H1 (cell line): Measurements from ENCODE around the gene P2RX7. TPM values are rescaled to one million over a fixed set of nuclear protein-coding genes. Genes with fewer than 3 reads are reported as not detected.

Experiments used
- CTCF ChIA-PET: fragments of 300-600 bp; sonication (Branson Sonifier 250); formaldehyde crosslinking; loops from one replicate; lab custom pipeline; 2021; ENCODE audit not compliant: partially characterized antibody; lab: Charles Lee
- POLR2A ChIA-PET: fragments of 300-600 bp; sonication (Branson Sonifier 250); formaldehyde crosslinking; loops from one replicate; lab custom pipeline; 2021; ENCODE audit warnings: inconsistent platforms; ENCODE audit not compliant: partially characterized antibody; lab: Charles Lee
- DNase-seq, 2 experiments: peaks; one replicate each; pipeline versions ENCODE4 v3.0.0 to v3.0.0-alpha.2; 2010 to 2022; ENCODE audit warnings: low spot score in 2 of 2, low read depth in 1 of 2, mixed read lengths in 1 of 2
- FAIRE-seq: peaks from 2 replicates; lab custom pipeline; 2011; peaks lifted over from hg19 to GRCh38; lab: Jason Lieb, UNC
- H2AFZ ChIP-seq: 2 replicates; pipeline ENCODE4 v1.8.1; 2012; ENCODE audit warnings: low read length, inconsistent platforms
- H2AK5ac ChIP-seq: 2 replicates; pipeline ENCODE4 v1.6.1; 2013; ENCODE audit warnings: low read depth, low read length
- H2BK120ac ChIP-seq: replicated peaks from 2 replicates; pipeline ENCODE3; 2013; ENCODE audit warnings: low read depth, low read length, inconsistent platforms
- H2BK12ac ChIP-seq: 2 replicates; pipeline ENCODE4 v1.6.1; 2013; ENCODE audit warnings: low read depth, low read length
- H2BK15ac ChIP-seq: 2 replicates; pipeline ENCODE4 v1.6.1; 2013; ENCODE audit warnings: low read length
- H2BK20ac ChIP-seq: 2 replicates; pipeline ENCODE4 v1.6.1; 2013; ENCODE audit warnings: low read length
- H2BK5ac ChIP-seq: 2 replicates; pipeline ENCODE4 v1.6.1; 2013; ENCODE audit warnings: low read depth, low read length
- H3K14ac ChIP-seq: 2 replicates; pipeline ENCODE4 v1.6.1; 2013; ENCODE audit warnings: inconsistent platforms; ENCODE audit not compliant: insufficient read length
- H3K18ac ChIP-seq: 2 replicates; pipeline ENCODE4 v1.6.1; 2013; ENCODE audit warnings: low read length; ENCODE audit errors: extremely low read depth
- H3K23ac ChIP-seq: 2 replicates; pipeline ENCODE4 v1.6.1; 2013; ENCODE audit warnings: inconsistent platforms; ENCODE audit not compliant: insufficient read length
- H3K23me2 ChIP-seq: 2 replicates; pipeline ENCODE4 v1.6.1; 2013; ENCODE audit warnings: low read depth, low read length
- H3K27ac ChIP-seq: 2 replicates; pipeline ENCODE4 v1.6.1; 2011; ENCODE audit warnings: low read depth, low read length, inconsistent platforms
- H3K27me3 ChIP-seq, 4 experiments: replicated peaks in 1 of 4; 1 replicate in 1 of 4; 2 replicates in 3 of 4; pipeline versions ENCODE4 v1.6.1 to v1.8.1; 2011 to 2013; ENCODE audit warnings: low read length in 3 of 4, mild to moderate bottlenecking in 3 of 4, inconsistent platforms in 2 of 4, mixed read lengths in 2 of 4, moderate library complexity in 1 of 4; ENCODE audit not compliant: control insufficient read depth in 3 of 4, insufficient read depth in 3 of 4; ENCODE audit errors: extremely low read depth in 1 of 4
- H3K36me3 ChIP-seq, 4 experiments: 2 replicates each; pipeline versions ENCODE4 v1.6.1 to v1.8.1; 2011 to 2013; ENCODE audit warnings: mild to moderate bottlenecking in 4 of 4, low read length in 3 of 4, moderate library complexity in 2 of 4, control low read depth in 1 of 4, inconsistent platforms in 1 of 4; ENCODE audit not compliant: insufficient read depth in 4 of 4, control insufficient read depth in 2 of 4
- H3K4ac ChIP-seq: replicated peaks from 2 replicates; pipeline ENCODE3; 2013; ENCODE audit warnings: low read length, low read depth, mixed read lengths, inconsistent platforms; ENCODE audit not compliant: insufficient read length
- H3K4me1 ChIP-seq, 4 experiments: replicated peaks in 1 of 4; 1 replicate in 1 of 4; 2 replicates in 3 of 4; pipeline versions ENCODE4 v1.6.1 to v1.8.1; 2011 to 2013; ENCODE audit warnings: low read length in 3 of 4, inconsistent platforms in 2 of 4, mixed read lengths in 1 of 4; ENCODE audit not compliant: insufficient read depth in 4 of 4, control insufficient read depth in 3 of 4
- H3K4me2 ChIP-seq, 2 experiments: 2 replicates each; pipeline versions ENCODE4 v1.6.1 to v1.8.1; 2011 to 2013; ENCODE audit warnings: low read depth in 2 of 2, low read length in 2 of 2, control low read depth in 1 of 2, inconsistent platforms in 1 of 2, mild to moderate bottlenecking in 1 of 2; ENCODE audit not compliant: insufficient read depth in 1 of 2
- H3K4me3 ChIP-seq, 4 experiments: fragments of 200-600, 300-600 bp in 1 of 4; sonication (generic), shearing (Covaris generic), sonication (Bioruptor Twin) in 1 of 4; 2 replicates each; pipeline versions ENCODE4 v1.5.1 to v1.8.1; 2011 to 2016; ENCODE audit warnings: low read length in 4 of 4, low read depth in 3 of 4, control low read depth in 2 of 4, inconsistent platforms in 2 of 4, mild to moderate bottlenecking in 2 of 4, mixed read lengths in 1 of 4, moderate library complexity in 1 of 4; ENCODE audit not compliant: insufficient read depth in 2 of 4; ENCODE audit errors: extremely low read depth in 1 of 4
- H3K56ac ChIP-seq: replicated peaks from 2 replicates; pipeline ENCODE3; 2013; ENCODE audit warnings: low read depth, mild to moderate bottlenecking, mixed read lengths, low read length, inconsistent platforms; ENCODE audit not compliant: insufficient read length
- H3K79me1 ChIP-seq: 2 replicates; pipeline ENCODE4 v1.6.1; 2013; ENCODE audit warnings: low read depth, low read length, control low read depth
- H3K79me2 ChIP-seq, 2 experiments: 2 replicates each; pipeline versions ENCODE4 v1.6.1 to v1.8.1; 2012 to 2013; ENCODE audit warnings: low read length in 2 of 2, mild to moderate bottlenecking in 2 of 2, inconsistent platforms in 1 of 2; ENCODE audit not compliant: insufficient read depth in 2 of 2, control insufficient read depth in 1 of 2
- H3K9ac ChIP-seq, 4 experiments: replicated peaks in 1 of 4; 1 replicate in 1 of 4; 2 replicates in 3 of 4; pipeline versions ENCODE4 v1.6.1 to v1.8.1; 2011 to 2013; ENCODE audit warnings: low read depth in 3 of 4, low read length in 3 of 4, control low read depth in 2 of 4, mild to moderate bottlenecking in 2 of 4, moderate library complexity in 2 of 4, inconsistent platforms in 1 of 4; ENCODE audit errors: extremely low read depth in 1 of 4
- H3K9me3 ChIP-seq, 2 experiments: 2 replicates each; pipeline versions ENCODE4 v1.6.1 to v1.8.1; 2012 to 2013; ENCODE audit warnings: mild to moderate bottlenecking in 2 of 2, moderate library complexity in 2 of 2, control low read depth in 1 of 2, inconsistent platforms in 1 of 2, low read depth in 1 of 2, low read length in 1 of 2, mixed read lengths in 1 of 2; ENCODE audit not compliant: insufficient read depth in 2 of 2
- H4K20me1 ChIP-seq, 2 experiments: replicated peaks in 1 of 2; 2 replicates each; pipeline versions ENCODE3 to v1.8.1; 2011 to 2013; ENCODE audit warnings: inconsistent platforms in 2 of 2, low read length in 2 of 2, mild to moderate bottlenecking in 1 of 2; ENCODE audit not compliant: insufficient read depth in 2 of 2, control insufficient read depth in 1 of 2
- H4K5ac ChIP-seq: 2 replicates; pipeline ENCODE4 v1.6.1; 2013; ENCODE audit warnings: low read length, low read depth, mixed read lengths, inconsistent platforms; ENCODE audit not compliant: insufficient read length
- H4K8ac ChIP-seq: 2 replicates; pipeline ENCODE4 v1.8.0; 2013; ENCODE audit warnings: mild to moderate bottlenecking, moderate library complexity, low read length, inconsistent platforms; ENCODE audit not compliant: insufficient read depth; ENCODE audit errors: extremely low read depth
- H4K91ac ChIP-seq: replicated peaks from 2 replicates; pipeline ENCODE3; 2013; ENCODE audit warnings: low read length, mixed read lengths, inconsistent platforms; ENCODE audit not compliant: insufficient read length
- CBX5 ChIP-seq: fragments of 300-800, 300-1000 bp; sonication (generic); IDR thresholded peaks from 2 replicates; pipeline ENCODE4 v1.7.1; 2016; ENCODE audit warnings: antibody characterized with exemption, low read length, low read depth
- CBX8 ChIP-seq: fragments of 300-800, 300-1000 bp; sonication (generic); IDR thresholded peaks from 2 replicates; pipeline ENCODE4 v1.7.1; 2016; ENCODE audit warnings: low read depth, low read length, borderline replicate concordance
- CHD1 ChIP-seq: IDR thresholded peaks from 2 replicates; pipeline ENCODE4 v1.6.1; 2012; ENCODE audit warnings: low read depth, low read length, improper control_type of control experiment
- JUND ChIP-seq: IDR thresholded peaks from 2 replicates; pipeline ENCODE4 v1.6.1; 2011; ENCODE audit warnings: mild to moderate bottlenecking, improper control_type of control experiment, low read length
- KDM5A ChIP-seq: fragments of 200-600 bp; IDR thresholded peaks from 2 replicates; pipeline ENCODE4 v1.7.1; 2012; ENCODE audit warnings: mild to moderate bottlenecking, low read length, inconsistent platforms, mixed read lengths
- MAFK ChIP-seq: IDR thresholded peaks from 2 replicates; pipeline ENCODE4 v1.6.1; 2012; ENCODE audit warnings: low read depth, mild to moderate bottlenecking, improper control_type of control experiment, low read length
- RBBP5 ChIP-seq: IDR thresholded peaks from 2 replicates; pipeline ENCODE4 v1.7.1; 2012; ENCODE audit warnings: low read depth, mild to moderate bottlenecking, inconsistent platforms, low read length, moderate library complexity, borderline replicate concordance
- SP4 ChIP-seq: IDR thresholded peaks from 2 replicates; pipeline ENCODE4 v1.6.1; 2012; ENCODE audit warnings: low read length, inconsistent platforms
- YY1 ChIP-seq: IDR thresholded peaks from 2 replicates; pipeline ENCODE4 v1.6.1; 2011; ENCODE audit warnings: low read depth, mild to moderate bottlenecking, low read length
- ZNF274 ChIP-seq: IDR thresholded peaks from 2 replicates; pipeline ENCODE4 v1.7.0; 2012; ENCODE audit warnings: low read length, borderline replicate concordance; ENCODE audit errors: extremely low read depth
- WGBS, 2 experiments: shearing (Covaris generic) in 1 of 2; methylation state at CpG; one replicate each; pipeline versions ENCODE4 v1.1.6 to v1.1.7; 2013 to 2015; ENCODE audit warnings: low lambda C conversion rate in 2 of 2, mixed read lengths in 2 of 2, inconsistent platforms in 1 of 2, low coverage in 1 of 2, missing lambda C conversion rate in 1 of 2; ENCODE audit not compliant: insufficient replicate concordance in 2 of 2, insufficient coverage in 1 of 2, insufficient read length in 1 of 2; ENCODE audit errors: extremely low coverage in 1 of 2, missing lambda C conversion rate in 1 of 2; 5-methylcytosine and 5-hydroxymethylcytosine counted together
- polyA plus RNA-seq, 7 experiments: library from polyadenylated mRNA; depleted of rRNA in 3 of 7; stranded (reverse) in 5 of 7; unstranded in 2 of 7; fragments of >200 nt in 5 of 7; fragments of 200-250 nt in 2 of 7; gene quantifications; 1 replicate in 5 of 7; 2 replicates in 1 of 7; 4 replicates in 1 of 7; pipeline versions ENCODE4 v1.2.1 to v1.2.3, GENCODE V29; 2011 to 2013; ENCODE audit warnings: missing spikeins in 2 of 7, mixed read lengths in 2 of 7
- total RNA-seq: library from RNA; stranded (reverse); fragmentation: NEBNext Ultra II Directional; extraction: Animal tissue kit (Norgen Biotek cat#: 25700); gene quantifications from 2 replicates; pipeline ENCODE4 v1.2.1, GENCODE V29; 2021

Gene P2RX7
- total and polyA plus RNA-seq, 2 of the 8 experiments (the other 6 are each of a cell fraction or from before 2014, with no cell fraction given): 0.38 to 0.56 TPM

- H3K9me3 ChIP-seq: no peaks in the 10 kb centered on the region
- H3K14ac ChIP-seq: no peak overlapping the region
- no peaks in the 10 kb centered on the region for H3K27me3 ChIP-seq
- no peak overlapping the region for H4K5ac ChIP-seq
- ChIA-PET CTCF (interaction anchor here (2.8 kb wide), 1 partner anchor 12 kb away, joined by 12 read pairs; no protein-coding TSS in a partner anchor), POLR2A (no interaction called here)
- H4K91ac ChIP-seq: no peak overlapping the region
- H2BK15ac ChIP-seq: no peak overlapping the region
- TF ChIP-seq CHD1: no peak
- TF ChIP-seq RBBP5: no peak
- TF ChIP-seq SP4: no peak
- TF ChIP-seq ZNF274: no peak
- TF ChIP-seq CBX8: no peak
- TF ChIP-seq YY1: no peak
- no peak for TF ChIP-seq KDM5A
- TF ChIP-seq JUND: no peak
- no peak for TF ChIP-seq CBX5
- TF ChIP-seq MAFK: no peak
- DNase-seq (no peak), FAIRE-seq (no peak)
- no peaks in the 10 kb centered on the region for H3K79me1 ChIP-seq
- no peak overlapping the region for H3K9ac ChIP-seq
- H3K36me3 ChIP-seq: no peaks in the 10 kb centered on the region
- H3K79me2 ChIP-seq: no peaks in the 10 kb centered on the region
- WGBS, 2 experiments: 93% methylated on average over 6 of the region's 6 CpGs; no CpG with 5 or more reads in 1 of the 2 experiments
- no peak overlapping the region for H4K8ac ChIP-seq
- no peak overlapping the region for H2BK120ac ChIP-seq
- no peak overlapping the region for H2AK5ac ChIP-seq
- H3K23me2 ChIP-seq: no peaks in the 10 kb centered on the region
- H4K20me1 ChIP-seq: no peaks in the 10 kb centered on the region
- no peak overlapping the region for H2AFZ ChIP-seq
- H3K56ac ChIP-seq: no peak overlapping the region
- H3K4ac ChIP-seq: no peak overlapping the region
- H2BK5ac ChIP-seq: no peak overlapping the region
- H3K4me1 ChIP-seq: no peaks in the 10 kb centered on the region
- no peak overlapping the region for H3K4me3 ChIP-seq
- no peak overlapping the region for H2BK12ac ChIP-seq
- no peak overlapping the region for H3K27ac ChIP-seq
- H3K23ac ChIP-seq: no peak overlapping the region
- H2BK20ac ChIP-seq: no peak overlapping the region
- no peak overlapping the region for H3K4me2 ChIP-seq
- H3K18ac ChIP-seq: no peak overlapping the region
Observed at GRCh38 chr12:121196902-121197301, 64.2 kb downstream of the P2RX7 start.
